COLO829 (cell line): ENCODE data around the gene GABRD.

Experiments
- DNase-seq: peaks from one replicate; pipeline ENCODE4 v3.0.0; 2012; ENCODE audit warnings: low spot score

GABRD gene

GRCh38 chr1:2076826-2077225 is 57.7 kb downstream of the GABRD start:
- DNase-seq: no peak

DNA sequence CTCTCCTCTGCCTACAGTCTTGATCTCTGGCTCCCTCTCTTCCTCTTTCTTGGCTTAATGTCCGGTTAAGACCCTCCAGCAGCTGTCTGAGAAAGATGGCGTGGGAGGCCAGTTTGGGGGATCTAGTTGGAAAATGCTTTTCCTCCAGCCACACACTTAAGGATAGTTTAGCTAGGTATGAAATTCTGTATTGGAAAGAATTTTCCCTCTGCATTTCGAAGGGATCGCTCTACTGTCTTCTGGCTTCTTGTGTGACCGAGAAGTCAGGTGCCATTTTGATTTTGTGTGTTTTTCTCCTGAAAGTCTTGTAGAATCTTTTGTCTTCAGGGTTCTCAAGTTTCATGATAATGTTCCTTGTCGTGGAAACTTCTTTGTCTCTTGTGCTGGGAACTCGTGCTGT is 59.0 kb downstream of the GABRD start:
- DNase-seq: no peak

DNA sequence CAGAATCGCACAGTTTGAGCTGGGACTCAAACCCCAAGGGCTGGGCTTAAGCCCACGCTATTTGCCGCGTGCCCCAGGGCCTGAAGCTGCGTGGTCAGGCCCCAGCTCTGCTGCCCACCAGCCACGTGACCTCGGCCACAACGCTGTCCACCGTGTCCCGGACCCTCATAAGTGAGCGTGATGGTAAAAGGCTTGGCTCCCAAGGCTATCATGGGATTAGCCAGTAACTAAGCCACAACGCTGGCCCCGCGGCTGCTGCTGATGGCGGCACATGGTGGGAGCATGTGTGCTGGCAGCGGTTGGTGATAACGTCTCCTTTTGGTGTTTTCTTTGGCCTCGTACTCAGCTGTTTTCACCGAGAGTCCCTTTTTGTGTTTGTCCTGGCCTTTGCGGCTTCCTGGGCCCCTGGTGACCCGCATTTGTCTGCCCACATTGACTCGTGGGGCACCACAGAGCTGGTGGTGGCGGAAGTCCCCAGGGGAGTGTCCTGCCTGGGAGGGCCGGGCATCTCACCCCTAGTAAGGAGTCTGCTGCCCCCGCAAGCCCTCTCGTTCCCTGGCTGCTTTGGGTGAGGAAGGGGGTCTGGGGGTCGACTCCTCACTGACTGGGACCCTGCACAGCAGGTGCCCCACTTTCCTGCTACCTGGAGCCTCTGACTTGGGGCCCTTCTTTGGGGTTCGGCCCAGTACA is 60.4 kb downstream of the GABRD start:
- DNase-seq: no peak

DNA sequence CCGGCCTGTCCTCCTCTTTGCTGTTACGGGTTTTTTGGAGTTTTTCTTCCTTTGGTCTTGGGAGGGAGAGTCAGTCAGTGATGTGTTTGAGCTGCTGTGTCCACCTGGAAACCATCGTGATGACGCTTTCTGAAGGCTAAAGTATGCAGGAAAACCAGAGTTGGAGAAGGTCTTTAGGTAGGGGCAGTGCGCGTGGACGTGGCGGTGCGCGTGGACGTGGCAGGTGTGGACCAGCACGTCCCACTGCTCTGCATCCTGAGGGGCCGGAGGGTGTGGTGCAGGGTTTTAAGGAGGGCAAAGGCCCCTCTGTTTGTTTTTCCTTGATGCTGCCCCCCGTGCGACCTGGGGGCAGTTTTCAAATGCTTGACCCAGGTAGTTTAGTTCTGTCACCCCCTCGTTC is 61.0 kb downstream of the GABRD start:
- no peak for DNase-seq
